GM19351 (cell line): ENCODE data around the gene MTX1.
A peak's percentile ranks its signal among the peaks of the same experiment; 100 is the strongest.
"Not testable (repeated sequence)": the region's sequence is repeated elsewhere in the genome, so short reads cannot be mapped to it uniquely, and the experiment has no call there.

Experiments used
- ATAC-seq: cut with Tn5 transposase; IDR thresholded peaks from one replicate; pipeline ENCODE4 v1.9.1; 2021; ENCODE audit warnings: mild to moderate bottlenecking, moderate library complexity; ENCODE audit not compliant: unreplicated experiment

The MTX1 gene

GRCh38 chr1:155208541-155209311, at the start of gene MTX1:
TSS of gene MTX1 (plus strand) at chr1:155208695. CDS start at chr1:155208805, 110 bp downstream.
- ATAC-seq, result peak; percentile 77

- ATAC-seq, result no peak
Observed at GRCh38 chr1:155158991-155159390, 49.5 kb upstream of the MTX1 start.

GRCh38 chr1:155160128-155160527, 48.4 kb upstream of the MTX1 start:
- no peak for ATAC-seq

GRCh38 chr1:155162631-155163030, 45.9 kb upstream of the MTX1 start:
- not testable (repeated sequence) for ATAC-seq

GRCh38 chr1:155163785-155164184, 44.7 kb upstream of the MTX1 start:
- ATAC-seq, result not testable (repeated sequence)

- ATAC-seq, result not testable (repeated sequence)
Observed at GRCh38 chr1:155164625-155165024, 43.9 kb upstream of the MTX1 start.

GRCh38 chr1:155166051-155166470, 42.4 kb upstream of the MTX1 start:
- ATAC-seq, result no peak

- ATAC-seq, result no peak
Observed at GRCh38 chr1:155166471-155167165, 41.9 kb upstream of the MTX1 start.

- ATAC-seq, result no peak
Observed at GRCh38 chr1:155167166-155168104, 41.1 kb upstream of the MTX1 start.

GRCh38 chr1:155168105-155168445, 40.4 kb upstream of the MTX1 start:
- not testable (repeated sequence) for ATAC-seq

- no peak for ATAC-seq
Observed at GRCh38 chr1:155168456-155169210, 39.9 kb upstream of the MTX1 start.

GRCh38 chr1:155169541-155169940, 39.0 kb upstream of the MTX1 start:
- ATAC-seq, result no peak

- no peak for ATAC-seq
Observed at GRCh38 chr1:155170101-155170785, 38.3 kb upstream of the MTX1 start.

GRCh38 chr1:155170806-155171205, 37.7 kb upstream of the MTX1 start:
- no peak for ATAC-seq

- peak; percentile 18 for ATAC-seq
Observed at GRCh38 chr1:155171836-155172731, 36.4 kb upstream of the MTX1 start.

GRCh38 chr1:155172732-155173477, 35.6 kb upstream of the MTX1 start, which contains the start of gene KRTCAP2:
TSS of gene KRTCAP2 (minus strand) at chr1:155173304. CDS start at chr1:155173224, 80 bp downstream.
- peak; percentile 62 for ATAC-seq

- no peak for ATAC-seq
Observed at GRCh38 chr1:155173478-155174323, 34.8 kb upstream of the MTX1 start, which contains the start of gene TRIM46. TSS of gene TRIM46 (plus strand) at chr1:155173849. CDS start at chr1:155173967, 118 bp downstream.
